Naive B cell (primary cell): ENCODE measurements around the gene GNG14. TPM values are rescaled to one million over a fixed set of nuclear protein-coding genes. Genes with fewer than 3 reads are reported as not detected.
"Not testable (repeated sequence)": the region's sequence is repeated elsewhere in the genome, so short reads cannot be mapped to it uniquely, and the experiment has no call there.

Experiments
- ATAC-seq, 2 donors: fragments of 150-1000 bp; cut with Tn5 transposase; 2 replicates each; pipeline ENCODE4 v1.10.0; 2021; ENCODE audit warnings: low read depth in 2 of 2, mild to moderate bottlenecking in 2 of 2, moderate library complexity in 2 of 2
- DNase-seq: peaks from one replicate; pipeline ENCODE4 v3.0.0; 2022
- H3K27ac Mint-ChIP-seq, 6 donors: one replicate each; pipeline ENCODE4 v1.8.0; 2020 to 2022; ENCODE audit warnings: mild to moderate bottlenecking in 6 of 6, mixed read lengths in 6 of 6, moderate library complexity in 5 of 6, inconsistent platforms in 2 of 6
- H3K27me3 Mint-ChIP-seq, 3 donors: one replicate each; pipeline ENCODE4 v1.8.0; 2021 to 2022; ENCODE audit warnings: mixed read lengths in 3 of 3, mild to moderate bottlenecking in 1 of 3
- H3K36me3 Mint-ChIP-seq, 2 donors: one replicate each; pipeline ENCODE4 v1.8.0; 2020 to 2022; ENCODE audit warnings: mixed read lengths in 2 of 2, inconsistent platforms in 1 of 2, mild to moderate bottlenecking in 1 of 2
- H3K4me1 Mint-ChIP-seq, 3 donors: one replicate each; pipeline ENCODE4 v1.8.0; 2020 to 2022; ENCODE audit warnings: mixed read lengths in 3 of 3, inconsistent platforms in 1 of 3, mild to moderate bottlenecking in 1 of 3, moderate library complexity in 1 of 3
- H3K4me3 Mint-ChIP-seq, 8 donors: one replicate each; pipeline ENCODE4 v1.8.0; 2020 to 2022; ENCODE audit warnings: mild to moderate bottlenecking in 8 of 8, mixed read lengths in 8 of 8, moderate library complexity in 8 of 8, inconsistent platforms in 2 of 8
- H3K9me3 Mint-ChIP-seq, 7 donors: one replicate each; pipeline ENCODE4 v1.8.0; 2020 to 2022; ENCODE audit warnings: mixed read lengths in 7 of 7, mild to moderate bottlenecking in 5 of 7, inconsistent platforms in 2 of 7, moderate library complexity in 1 of 7
- polyA plus RNA-seq, 6 donors: library from polyadenylated mRNA; unstranded; fragments of 300-500 nt; fragmentation: Illumina TruSeq; gene quantifications; one replicate each; pipeline ENCODE4 v1.2.3, GENCODE V29; 2021; ENCODE audit warnings: low read depth in 6 of 6

The GNG14 gene
- polyA plus RNA-seq, 6 donors from 2014 or later, result not detected

GRCh38 chr19:12670159-12670928 lies 17.5 kb upstream of the GNG14 start:
- Mint-ChIP-seq H3K36me3 (peaks cover 0 to 9% of the 10 kb centered on the region in 2 donors), H3K4me3 (peak overlapping the region; percentile 91 to 99 (median 98)), H3K27me3 (no peaks in the 10 kb centered on the region), H3K27ac (peak overlapping the region; percentile 66 to 100 (median 100)), H3K4me1 (peaks cover 40 to 62% (median 56%) of the 10 kb centered on the region in 3 donors), H3K9me3 (no peaks in the 10 kb centered on the region)
- no peak for ATAC-seq
- no peak for DNase-seq

- DNase-seq, result no peak
- Mint-ChIP-seq H3K9me3 (no peaks in the 10 kb centered on the region), H3K4me3 (peak overlapping the region in 2 of 8 donors; percentile 20 to 81), H3K4me1 (peaks cover 35 to 53% (median 47%) of the 10 kb centered on the region in 3 donors), H3K36me3 (peaks cover 0 to 9% of the 10 kb centered on the region in 2 donors), H3K27ac (peak overlapping the region in 1 of 6 donors; percentile 53), H3K27me3 (no peaks in the 10 kb centered on the region)
- no peak for ATAC-seq
These were observed 15.1 kb upstream of the GNG14 start for GRCh38 chr19:12672744-12673143.

DNA sequence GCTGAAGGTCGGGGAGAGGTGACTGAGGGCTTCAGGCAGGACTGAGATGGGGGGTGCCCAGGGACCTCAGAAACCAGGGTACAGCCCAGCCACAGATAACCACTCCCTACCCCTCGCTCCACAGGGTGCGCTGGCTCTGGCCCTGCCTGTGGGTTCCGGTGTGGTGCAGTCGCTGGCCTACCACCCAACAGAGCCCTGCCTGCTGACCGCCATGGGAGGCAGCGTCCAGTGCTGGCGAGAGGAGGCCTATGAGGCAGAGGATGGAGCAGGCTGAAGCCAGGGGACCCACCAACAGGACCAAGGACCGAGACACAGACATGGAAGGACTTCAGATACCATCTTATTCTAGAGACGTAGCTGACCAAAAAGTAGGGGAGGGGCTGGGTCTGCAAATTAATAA lies 12.4 kb upstream of the GNG14 start:
- DNase-seq (no peak), ATAC-seq (no peak)
- Mint-ChIP-seq H3K4me3 (no peak overlapping the region), H3K36me3 (peaks cover 0 to 16% of the 10 kb centered on the region in 2 donors), H3K4me1 (peaks cover 32 to 46% (median 37%) of the 10 kb centered on the region in 3 donors), H3K27ac (no peak overlapping the region), H3K9me3 (no peaks in the 10 kb centered on the region), H3K27me3 (no peaks in the 10 kb centered on the region)

- ATAC-seq (no peak), DNase-seq (no peak)
- H3K4me1 Mint-ChIP-seq, result peaks cover 33 to 45% (median 35%) of the 10 kb centered on the region in 3 donors
- no peaks in the 10 kb centered on the region for H3K9me3 Mint-ChIP-seq
- no peaks in the 10 kb centered on the region for H3K27me3 Mint-ChIP-seq
- H3K27ac Mint-ChIP-seq, result no peak overlapping the region
- peak overlapping the region in 1 of 8 donors; percentile 67 for H3K4me3 Mint-ChIP-seq
- peaks cover 0 to 16% of the 10 kb centered on the region in 2 donors for H3K36me3 Mint-ChIP-seq
These were observed 11.9 kb upstream of the GNG14 start for GRCh38 chr19:12675940-12676339.

DNA sequence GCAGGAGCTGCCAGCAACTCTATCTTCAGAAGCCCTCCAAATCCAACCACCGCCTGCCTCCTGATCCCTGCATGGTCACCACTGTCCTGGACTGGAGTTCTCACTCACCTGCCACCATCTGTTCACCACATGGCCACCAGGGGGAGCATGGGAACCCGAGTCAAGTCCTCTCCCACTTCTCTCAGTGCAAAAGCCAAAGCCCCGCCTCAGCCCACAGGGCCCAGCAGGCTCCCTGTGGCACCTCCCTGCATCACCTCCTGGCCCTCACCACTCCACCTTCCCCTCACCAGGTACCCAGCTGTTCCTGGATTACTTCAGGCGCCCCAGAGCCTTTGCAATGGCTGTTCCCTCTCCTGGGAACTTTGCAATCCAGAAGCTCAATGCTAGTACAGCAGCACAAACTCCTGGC lies 11.4 kb upstream of the GNG14 start:
- H3K27me3 Mint-ChIP-seq, result no peaks in the 10 kb centered on the region
- DNase-seq (peak; percentile 74), ATAC-seq (peak; percentile 29 to 44)
- no peaks in the 10 kb centered on the region for H3K9me3 Mint-ChIP-seq
- H3K4me1 Mint-ChIP-seq, result peaks cover 37 to 50% (median 39%) of the 10 kb centered on the region in 3 donors
- peak overlapping the region; percentile 17 to 95 (median 60) for H3K27ac Mint-ChIP-seq
- peak overlapping the region in 1 of 8 donors; percentile 67 for H3K4me3 Mint-ChIP-seq
- H3K36me3 Mint-ChIP-seq, result peaks cover 0 to 16% of the 10 kb centered on the region in 2 donors

DNA sequence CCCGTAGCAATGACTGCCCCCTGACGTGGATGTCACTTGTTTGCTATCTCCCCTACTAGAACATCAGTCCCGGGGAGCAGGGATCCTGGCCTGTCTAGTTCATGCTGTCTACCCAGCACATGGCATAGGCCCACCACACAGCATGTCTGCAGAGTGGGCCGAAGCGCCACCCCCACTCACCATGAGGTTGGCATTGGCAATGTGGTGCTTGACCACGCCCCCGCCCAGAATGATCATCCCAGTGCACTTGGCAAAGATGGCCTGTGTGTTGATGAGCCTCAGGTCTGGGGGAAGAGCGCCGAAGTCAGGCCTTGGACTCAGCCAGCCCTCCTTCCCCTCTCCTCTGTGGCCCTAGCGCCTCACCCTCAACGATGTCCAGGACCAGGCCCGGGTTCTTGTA lies 10.9 kb upstream of the GNG14 start:
- DNase-seq (no peak), ATAC-seq (no peak)
- H3K4me3 Mint-ChIP-seq, result peak overlapping the region in 2 of 8 donors; percentile 47 to 67
- H3K36me3 Mint-ChIP-seq, result peaks cover 0 to 16% of the 10 kb centered on the region in 2 donors
- no peaks in the 10 kb centered on the region for H3K9me3 Mint-ChIP-seq
- peaks cover 37 to 50% (median 39%) of the 10 kb centered on the region in 3 donors for H3K4me1 Mint-ChIP-seq
- H3K27me3 Mint-ChIP-seq, result no peaks in the 10 kb centered on the region
- peak overlapping the region in 5 of 6 donors; percentile 9 to 70 (median 32) for H3K27ac Mint-ChIP-seq

DNA sequence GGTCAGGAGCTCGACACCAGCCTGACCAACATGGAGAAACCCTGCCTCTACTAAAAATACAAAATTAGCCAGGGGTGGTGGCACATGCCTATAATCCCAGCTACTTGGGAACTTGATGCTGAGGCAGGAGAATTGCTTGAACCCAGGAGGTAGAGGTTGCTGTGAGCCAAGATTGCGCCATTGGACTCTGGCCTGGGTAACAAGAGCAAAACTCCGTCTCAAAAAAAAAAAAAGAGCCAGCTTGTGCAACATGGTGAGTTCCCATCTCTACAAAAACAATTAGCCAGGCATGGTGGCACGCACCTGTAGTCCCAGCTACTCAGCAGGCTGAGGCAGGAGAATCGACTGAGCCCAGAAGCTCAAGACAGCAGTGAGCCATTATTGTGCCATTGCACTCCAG lies 9.8 kb upstream of the GNG14 start:
- Mint-ChIP-seq H3K4me1 (peaks cover 32 to 45% (median 35%) of the 10 kb centered on the region in 3 donors), H3K4me3 (peak overlapping the region in 1 of 8 donors; percentile 63), H3K36me3 (peaks cover 0 to 16% of the 10 kb centered on the region in 2 donors)
- not testable (repeated sequence) for ATAC-seq, DNase-seq, H3K27me3 Mint-ChIP-seq, H3K27ac Mint-ChIP-seq, H3K9me3 Mint-ChIP-seq

DNA sequence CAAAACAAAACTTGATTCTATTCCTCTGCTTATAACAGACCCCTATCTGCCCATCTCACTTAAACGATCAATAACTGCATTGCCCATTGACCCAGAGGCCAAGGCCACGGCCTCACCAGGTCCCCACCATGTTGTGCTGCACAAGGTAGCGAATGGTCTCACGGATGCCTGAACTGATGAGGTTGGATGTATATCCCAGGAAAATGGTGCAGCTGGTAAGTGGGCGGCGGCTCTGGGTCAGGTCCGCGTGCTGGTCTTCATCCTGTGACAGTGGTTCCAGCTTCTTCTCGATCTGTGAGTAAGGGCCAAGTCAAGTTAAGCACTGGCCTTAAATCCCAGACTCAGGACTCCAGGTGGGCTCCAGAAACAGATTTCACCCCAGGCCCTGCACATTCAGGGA lies 7.8 kb upstream of the GNG14 start:
- DNase-seq (no peak), ATAC-seq (no peak)
- no peaks in the 10 kb centered on the region for H3K27me3 Mint-ChIP-seq
- peak overlapping the region; percentile 12 to 99 (median 58) for H3K4me3 Mint-ChIP-seq
- H3K9me3 Mint-ChIP-seq, result no peaks in the 10 kb centered on the region
- peaks cover 0 to 7% of the 10 kb centered on the region in 2 donors for H3K36me3 Mint-ChIP-seq
- peaks cover 32% of the 10 kb centered on the region in 3 donors for H3K4me1 Mint-ChIP-seq
- H3K27ac Mint-ChIP-seq, result peak overlapping the region in 1 of 6 donors; percentile 57

- Mint-ChIP-seq H3K27ac (peak within 1 kb of the TSS; percentile 85 to 99 (median 97)), H3K4me1 (peaks cover 29% of the 10 kb centered on the region in 3 donors), H3K4me3 (peak within 1 kb of the TSS; percentile 92 to 99 (median 95)), H3K9me3 (no peaks in the 10 kb centered on the region), H3K27me3 (no peaks in the 10 kb centered on the region), H3K36me3 (peaks cover 0 to 7% of the 10 kb centered on the region in 2 donors)
- DNase-seq (peak; percentile 90), ATAC-seq (peak; percentile 79 to 80)
These were observed 6.5 kb upstream of the GNG14 start, which contains the start of gene DHPS for GRCh38 chr19:12681074-12681987. Gene DHPS, minus strand, starts transcription at chr19:12681880. Its CDS starts 114 bp downstream, at chr19:12681766.

GRCh38 chr19:12685831-12686230 lies 2.0 kb upstream of the GNG14 start:
- DNase-seq (no peak), ATAC-seq (no peak)
- Mint-ChIP-seq H3K36me3 (no peaks in the 10 kb centered on the region), H3K9me3 (no peaks in the 10 kb centered on the region), H3K27me3 (no peaks in the 10 kb centered on the region), H3K4me3 (no peak overlapping the region), H3K4me1 (peaks cover 6 to 13% (median 9%) of the 10 kb centered on the region in 3 donors), H3K27ac (no peak overlapping the region)

DNA sequence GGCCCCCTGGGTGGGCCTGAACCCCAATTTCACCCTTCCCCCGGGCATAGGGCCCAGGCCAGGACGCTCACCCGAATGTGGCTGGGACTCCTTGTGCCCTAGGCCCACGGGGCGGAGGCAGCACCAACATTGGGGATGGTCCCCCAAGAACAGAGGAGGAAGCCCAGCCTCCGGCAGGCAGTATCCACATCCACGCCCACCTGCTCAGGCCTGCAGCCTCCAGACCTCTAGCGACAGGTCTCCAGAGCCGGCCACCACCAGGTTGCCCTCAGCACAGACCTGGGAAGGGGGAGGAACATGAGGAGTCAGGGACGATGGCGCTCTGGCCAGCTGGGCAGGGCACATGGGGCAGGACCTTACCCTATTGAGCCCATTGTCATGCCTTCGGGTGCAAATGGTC lies 1.2 kb downstream of the GNG14 start:
- no peak overlapping the region for H3K4me3 Mint-ChIP-seq
- H3K27ac Mint-ChIP-seq, result no peak overlapping the region
- no peaks in the 10 kb centered on the region for H3K9me3 Mint-ChIP-seq
- H3K36me3 Mint-ChIP-seq, result no peaks in the 10 kb centered on the region
- H3K4me1 Mint-ChIP-seq, result peaks cover 0 to under 1% (median 0%) of the 10 kb centered on the region in 3 donors
- ATAC-seq, result no peak
- DNase-seq, result no peak
- H3K27me3 Mint-ChIP-seq, result no peaks in the 10 kb centered on the region

- DNase-seq, result no peak
These were observed 1.9 kb downstream of the GNG14 start for GRCh38 chr19:12689581-12690216.

DNA sequence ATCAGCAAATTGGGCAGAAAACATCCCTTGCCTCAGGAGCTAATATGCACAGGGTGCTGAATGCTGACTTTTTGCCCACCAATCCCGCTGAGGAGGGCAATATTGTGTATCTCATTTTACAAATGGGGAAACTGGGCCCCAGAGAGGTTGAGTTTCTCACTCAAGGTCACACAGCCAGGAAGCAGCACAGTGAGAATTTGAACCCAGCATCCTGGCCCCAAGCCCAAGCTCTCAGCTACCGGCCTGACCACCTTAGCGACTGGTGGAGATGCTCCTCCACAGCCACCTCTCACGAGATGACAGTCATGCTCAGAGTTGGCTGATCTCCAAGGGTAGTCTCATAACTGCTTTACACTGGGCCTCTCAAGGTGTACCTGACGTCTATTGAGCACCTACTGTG lies 5.2 kb downstream of the GNG14 start:
- H3K4me3 Mint-ChIP-seq, result no peak overlapping the region
- ATAC-seq, result no peak
- no peaks in the 10 kb centered on the region for H3K27me3 Mint-ChIP-seq
- no peak for DNase-seq
- H3K9me3 Mint-ChIP-seq, result no peaks in the 10 kb centered on the region
- peaks cover under 1 to 10% (median 5%) of the 10 kb centered on the region in 3 donors for H3K4me1 Mint-ChIP-seq
- no peaks in the 10 kb centered on the region for H3K36me3 Mint-ChIP-seq
- no peak overlapping the region for H3K27ac Mint-ChIP-seq

More at GRCh38 chr19:12689581-12690216, 1.9 kb downstream of the GNG14 start:
- Mint-ChIP-seq H3K27me3 (no peaks in the 10 kb centered on the region), H3K27ac (no peak overlapping the region), H3K9me3 (no peaks in the 10 kb centered on the region), H3K4me1 (no peaks in the 10 kb centered on the region), H3K4me3 (no peak overlapping the region), H3K36me3 (no peaks in the 10 kb centered on the region)
- no peak for ATAC-seq
